ENCODE measurements around the gene CBFA2T3. TPM values are rescaled to one million over a fixed set of nuclear protein-coding genes. Genes with fewer than 3 reads are reported as not detected.

The CBFA2T3 gene
- total and polyA plus RNA-seq, 2 of the 13 experiments (the other 11 are each of a cell fraction or from before 2014, with no cell fraction given), result 0.05 TPM; not detected in 1

GRCh38 chr16:88895335-88895734 is 81.7 kb downstream of the CBFA2T3 start (continued):
- TF ChIP-seq PRDM4 (CRISPR knock-in tag; IDR thresholded peaks at IDR 0.05; ENCODE audit: borderline replicate concordance), result no peak
- no peak for TF ChIP-seq CTCF (CRISPR knock-in tag; IDR thresholded peaks at IDR 0.05)
- no peak for TF ChIP-seq RELA (CRISPR knock-in tag; IDR thresholded peaks at IDR 0.05)

DNA sequence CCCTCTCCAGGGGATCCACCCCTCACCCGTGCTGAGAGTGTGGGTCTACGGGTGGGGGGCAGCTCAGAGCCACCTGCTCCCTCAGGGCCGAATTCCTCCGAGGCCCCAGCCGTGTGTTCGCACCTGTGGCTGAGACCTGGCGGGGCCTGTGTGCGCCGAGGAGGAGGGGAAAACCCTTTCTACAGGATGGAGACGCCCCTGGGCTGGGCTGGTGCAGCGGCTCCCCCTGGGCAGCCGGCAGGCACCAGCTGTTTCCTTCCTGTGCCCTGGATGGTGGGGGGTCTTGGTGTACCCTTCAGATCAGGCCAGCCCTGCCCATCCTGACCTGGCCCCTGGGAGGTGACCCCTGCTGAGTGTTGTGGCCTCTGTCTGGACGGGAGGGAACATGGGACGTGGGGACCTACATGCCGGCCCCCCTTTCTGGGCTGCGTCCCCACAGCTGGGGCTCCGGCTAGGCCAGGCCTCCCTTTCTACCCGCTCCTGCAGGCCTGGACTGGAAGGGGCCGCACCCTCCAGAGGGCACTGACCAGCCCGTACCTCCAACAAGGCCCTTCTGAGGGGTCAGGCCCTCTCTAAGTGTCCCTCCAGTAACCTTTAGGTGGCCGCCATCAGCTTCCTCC is 82.2 kb downstream of the CBFA2T3 start:
- ChIA-PET CTCF (ENCODE audit: low intra/inter-chr PET ratio, low total read pairs) (no interaction called here), POLR2A (no interaction called here)
- in situ Hi-C loops (cut with HindIII; ENCODE audit: extremely low pct_ligation_motif_present, low pct_unique_long_range_greater_than_20kb) (no loop called here), intact Hi-C loops (cut with micrococcal nuclease; ENCODE audit: unreplicated experiment) (no loop called here)
- H3K9me3 ChIP-seq (ENCODE audit: low read length), result no peaks in the 10 kb centered on the region
- H3K9ac ChIP-seq (ENCODE audit: insufficient read depth, low read depth, low read length), result no peak overlapping the region
- no TSS peak for BruUV-seq (replicated peaks)
- no peak overlapping the region for H2AFZ ChIP-seq (ENCODE audit: low read length)
- no peak overlapping the region for H3K4me3 ChIP-seq (replicated peaks in 1 of 3; ENCODE audit: insufficient read depth in 1 of 3, low read depth in 2 of 3, low read length in 3 of 3)
- FAIRE-seq (no peak), DNase-seq (ENCODE audit: low spot score) (no peak), ATAC-seq (no peak)
- H3K27me3 ChIP-seq (ENCODE audit: control insufficient read depth in 1 of 2, insufficient read depth in 2 of 2, low read length in 2 of 2), result peaks cover 62 to 96% of the 10 kb centered on the region in 2 experiments
- H3K4me2 ChIP-seq (ENCODE audit: low read depth, low read length), result no peak overlapping the region
- no peaks in the 10 kb centered on the region for H3K4me1 ChIP-seq (ENCODE audit: insufficient read depth, low read length)
- no peak overlapping the region for H3K27ac ChIP-seq (ENCODE audit: extremely low read length, insufficient read depth, low read length)
- 7% methylated on average over 11 of the region's 21 CpGs for whole genome bisulfite sequencing (ENCODE audit: low lambda C conversion rate)
- peaks cover 4% of the 10 kb centered on the region; the same call in 1 of the 2 replicates for H4K20me1 ChIP-seq (ENCODE audit: insufficient read depth, low read length)
- H3K36me3 ChIP-seq (replicated peaks in 1 of 2; ENCODE audit: control insufficient read depth in 1 of 2, insufficient read depth in 2 of 2, low read length in 2 of 2), result no peaks in the 10 kb centered on the region
- TF ChIP-seq GABPA (IDR thresholded peaks at IDR 0.05; ENCODE audit: low read depth, low read length) (no peak), GABPA (CRISPR knock-in tag; IDR thresholded peaks at IDR 0.05; ENCODE audit: low read depth) (no peak), BCL3 (CRISPR knock-in tag; IDR thresholded peaks at IDR 0.05) (no peak), MNT (IDR thresholded peaks at IDR 0.05) (0 out of 2 replicates have a peak, but pooled peaks have one; percentile 2)
- no peaks in the 10 kb centered on the region for H3K79me2 ChIP-seq (ENCODE audit: insufficient read depth, low read length)

All from HepG2 (cell line).